CD4-positive, alpha-beta T cell (primary cell): ENCODE data around the gene GAB3. TPM values are rescaled to one million over a fixed set of nuclear protein-coding genes. Genes with fewer than 3 reads are reported as not detected.

Source experiments
- ATAC-seq: fragments of 200-7000 bp; cut with Tn5 transposase; one replicate; pipeline ENCODE4 v1.10.0; 2022; ENCODE audit warnings: mild to moderate bottlenecking; ENCODE audit not compliant: poor library complexity
- CTCF ChIA-PET: fragments of 350-600 bp; sonication (Branson Sonifier 250); formaldehyde crosslinking; loops from one replicate; lab custom pipeline; 2021; ENCODE audit warnings: antibody characterized with exemption, inconsistent platforms; lab: Charles Lee
- POLR2A ChIA-PET: fragments of 350-600 bp; sonication (Branson Sonifier 250); formaldehyde crosslinking; loops from one replicate; lab custom pipeline; 2021; ENCODE audit warnings: antibody characterized with exemption, inconsistent platforms; lab: Charles Lee
- DNase-seq, 14 experiments: peaks; one replicate each; pipeline ENCODE4 v3.0.0-alpha.2; 2013 to 2020; ENCODE audit warnings: mixed read lengths in 2 of 14
- H3K27ac ChIP-seq, 2 donors: one replicate each; pipeline versions ENCODE4 v1.5.1 to v1.7.0; 2013; ENCODE audit warnings: low read length in 2 of 2, low read depth in 1 of 2, mild to moderate bottlenecking in 1 of 2
- H3K27me3 ChIP-seq, 2 experiments: 1 replicate in 1 of 2; 2 replicates in 1 of 2; pipeline versions ENCODE4 v1.6.1 to v1.7.0; 2013; ENCODE audit warnings: low read length in 2 of 2, control low read depth in 1 of 2, mild to moderate bottlenecking in 1 of 2, moderate library complexity in 1 of 2; ENCODE audit not compliant: insufficient read depth in 2 of 2, control insufficient read depth in 1 of 2
- H3K36me3 ChIP-seq: one replicate; pipeline ENCODE4 v1.6.1; 2013; ENCODE audit warnings: low read length, control low read depth; ENCODE audit not compliant: insufficient read depth
- H3K4me1 ChIP-seq: one replicate; pipeline ENCODE4 v1.6.1; 2013; ENCODE audit warnings: low read length, control low read depth; ENCODE audit not compliant: insufficient read depth
- H3K4me3 ChIP-seq: one replicate; pipeline ENCODE4 v1.5.1; 2013; ENCODE audit warnings: mild to moderate bottlenecking, low read length, moderate library complexity
- H3K9me3 ChIP-seq, 2 experiments: 1 replicate in 1 of 2; 2 replicates in 1 of 2; pipeline versions ENCODE4 v1.6.1 to v1.7.0; 2013; ENCODE audit warnings: low read length in 2 of 2, mild to moderate bottlenecking in 2 of 2, control low read depth in 1 of 2, moderate library complexity in 1 of 2; ENCODE audit not compliant: control insufficient read depth in 1 of 2, insufficient read depth in 1 of 2
- H3K27ac Mint-ChIP-seq: one replicate; pipeline ENCODE4 v1.8.0; 2020; ENCODE audit warnings: mixed read lengths
- H3K27me3 Mint-ChIP-seq: one replicate; pipeline ENCODE4 v1.8.0; 2021; ENCODE audit warnings: mixed read lengths
- H3K36me3 Mint-ChIP-seq: one replicate; pipeline ENCODE4 v1.8.0; 2021; ENCODE audit warnings: low read depth, mixed read lengths
- H3K4me1 Mint-ChIP-seq: one replicate; pipeline ENCODE4 v1.8.0; 2021; ENCODE audit warnings: low read depth, mixed read lengths
- H3K4me3 Mint-ChIP-seq: one replicate; pipeline ENCODE4 v1.8.0; 2020; ENCODE audit warnings: mild to moderate bottlenecking, mixed read lengths
- H3K9me3 Mint-ChIP-seq: one replicate; pipeline ENCODE4 v1.8.0; 2020; ENCODE audit warnings: mixed read lengths
- CTCF ChIP-seq: fragments of 200-600 bp; IDR thresholded peaks from one replicate; pipeline ENCODE4 v1.8.0; 2022; ENCODE audit warnings: antibody characterized with exemption, mild to moderate bottlenecking
- intact Hi-C, 2 experiments: fragments of 100-400 bp; cut with DNase I in 1 of 2; cut with micrococcal nuclease in 1 of 2; formaldehyde crosslinking; loops; one replicate each; pipeline versions ENCODE4 v1.15.1 to v1.9.0; 2023 to 2025; cut with DNase I, micrococcal nuclease
- total RNA-seq, 174 experiments: library from RNA in 2 of 174; stranded (reverse) in 2 of 174; gene quantifications; one replicate each; pipeline ENCODE4 v1.2.3 and lab custom pipeline; 2021 to 2026

The GAB3 gene
- total RNA-seq, 2 experiments from 2014 or later = 3.4 to 3.5 TPM

DNA sequence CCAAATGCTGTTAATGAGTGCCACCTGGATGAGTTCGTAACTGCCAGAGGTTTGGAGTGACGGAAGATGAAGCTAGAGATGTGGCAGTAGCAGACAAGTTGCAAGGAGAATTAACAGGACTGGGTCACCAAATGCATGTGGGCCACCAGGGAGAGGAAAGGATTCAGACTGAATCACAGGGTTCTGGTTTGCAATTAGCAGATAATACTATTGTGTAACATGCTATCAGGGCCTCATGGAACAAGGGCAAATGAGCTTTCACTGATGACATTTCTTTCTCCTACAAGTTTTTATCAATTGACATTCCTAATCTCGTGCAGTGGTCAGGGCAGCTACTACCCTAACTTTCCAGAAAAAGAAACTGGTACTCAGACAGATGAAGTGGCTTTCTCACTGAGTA is 21.4 kb downstream of the GAB3 start:
- no peak for TF ChIP-seq CTCF
- intact Hi-C loops = no loop called here
- Histone ChIP-seq H3K27me3 (no peaks in the 10 kb centered on the region), H3K36me3 (no peaks in the 10 kb centered on the region), H3K9me3 (no peaks in the 10 kb centered on the region), H3K27ac (no peak overlapping the region), H3K4me1 (peaks cover 64% of the 10 kb centered on the region), H3K4me3 (no peak overlapping the region)
- Mint-ChIP-seq H3K9me3 (no peaks in the 10 kb centered on the region), H3K36me3 (no peaks in the 10 kb centered on the region), H3K4me3 (no peak overlapping the region), H3K27ac (no peak overlapping the region), H3K4me1 (peaks cover 85% of the 10 kb centered on the region), H3K27me3 (no peaks in the 10 kb centered on the region)
- DNase-seq = no peak
- no peak for ATAC-seq
- CTCF ChIA-PET = interaction anchor here (2.4 kb wide), 1 partner anchor 19 kb away, joined by 9 read pairs; no protein-coding TSS in a partner anchor
- POLR2A ChIA-PET = no interaction called here

GRCh38 chrX:154728431-154729190 is 22.3 kb downstream of the GAB3 start:
- Histone ChIP-seq H3K27me3 (no peaks in the 10 kb centered on the region), H3K9me3 (no peaks in the 10 kb centered on the region), H3K4me3 (no peak overlapping the region), H3K27ac (no peak overlapping the region), H3K36me3 (no peaks in the 10 kb centered on the region), H3K4me1 (peaks cover 66% of the 10 kb centered on the region)
- DNase-seq (no peak), ATAC-seq (no peak)
- Mint-ChIP-seq H3K27ac (no peak overlapping the region), H3K4me1 (peaks cover 79% of the 10 kb centered on the region), H3K4me3 (no peak overlapping the region), H3K9me3 (no peaks in the 10 kb centered on the region), H3K27me3 (no peaks in the 10 kb centered on the region), H3K36me3 (no peaks in the 10 kb centered on the region)
- ChIA-PET POLR2A (no interaction called here), CTCF (interaction anchor here (0.9 to 2.4 kb wide), 2 partner anchors 12 to 20 kb away, joined by 3 to 9 read pairs; no protein-coding TSS in a partner anchor)
- TF ChIP-seq CTCF = no peak
- intact Hi-C loops = no loop called here

DNA sequence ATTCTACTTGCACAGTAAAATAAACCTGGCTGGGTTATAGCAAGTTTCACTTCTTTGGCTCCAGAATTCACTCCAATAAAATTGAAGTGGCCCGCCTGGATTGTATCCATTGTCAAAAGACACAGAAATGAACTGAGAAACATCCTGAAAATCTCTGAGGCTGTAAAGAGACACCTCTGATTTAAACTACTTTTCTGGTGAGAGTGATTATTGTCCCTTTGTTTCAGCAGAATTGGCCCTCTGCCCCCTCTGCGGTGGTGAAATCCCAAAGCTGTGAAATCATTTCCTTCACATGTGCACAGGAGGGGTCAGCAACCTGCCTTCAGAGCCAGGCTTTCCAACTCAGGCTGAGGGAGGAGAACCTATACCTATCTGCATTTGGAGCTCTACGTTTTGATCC is 23.0 kb downstream of the GAB3 start:
- no peak for ATAC-seq
- no peak overlapping the region for H3K4me3 Mint-ChIP-seq
- H3K36me3 Mint-ChIP-seq = no peaks in the 10 kb centered on the region
- H3K9me3 Mint-ChIP-seq = no peaks in the 10 kb centered on the region
- CTCF ChIA-PET = interaction anchor here (0.9 kb wide), 1 partner anchor 11 kb away, joined by 3 read pairs; no protein-coding TSS in a partner anchor
- H3K4me3 ChIP-seq = no peak overlapping the region
- DNase-seq = no peak
- no peaks in the 10 kb centered on the region for H3K27me3 ChIP-seq
- intact Hi-C loops = no loop called here
- TF ChIP-seq CTCF = no peak
- H3K36me3 ChIP-seq = no peaks in the 10 kb centered on the region
- POLR2A ChIA-PET = no interaction called here
- peaks cover 77% of the 10 kb centered on the region for H3K4me1 Mint-ChIP-seq
- H3K27me3 Mint-ChIP-seq = no peaks in the 10 kb centered on the region
- H3K27ac ChIP-seq = no peak overlapping the region
- H3K4me1 ChIP-seq = peaks cover 68% of the 10 kb centered on the region
- H3K27ac Mint-ChIP-seq = no peak overlapping the region
- H3K9me3 ChIP-seq = no peaks in the 10 kb centered on the region
